ENCODE measurements around the gene RHEBL1. TPM values are rescaled to one million over a fixed set of nuclear protein-coding genes. Genes with fewer than 3 reads are reported as not detected.

Gene RHEBL1
- total RNA-seq, 1 experiment from 2014 or later, result 2.9 TPM

- BruUV-seq (replicated peaks), result no TSS peak
- Histone ChIP-seq H3K36me3 (ENCODE audit: low read depth) (0 out of 2 replicates have a peak, but pooled peaks cover 9% of the 10 kb centered on the region), H3F3A (ENCODE audit: insufficient read depth, low read depth) (peaks cover 14% of the 10 kb centered on the region; the same call in 1 of the 2 replicates), H3K9me3 (ENCODE audit: insufficient read depth, low read depth) (no peaks in the 10 kb centered on the region), H3K4me1 (replicated peaks; ENCODE audit: insufficient read depth) (no peaks in the 10 kb centered on the region), H2AFZ (no peak overlapping the region), H3K9me2 (ENCODE audit: insufficient read depth) (no peaks in the 10 kb centered on the region), H3K27me3 (ENCODE audit: insufficient read depth, low read depth) (no peaks in the 10 kb centered on the region), H3K79me2 (ENCODE audit: low read depth) (no peaks in the 10 kb centered on the region), H3K4me3 (no peak overlapping the region), H3K4me2 (no peak overlapping the region), H3K27ac (no peak overlapping the region), H4K20me1 (ENCODE audit: insufficient read depth) (no peaks in the 10 kb centered on the region; the same call in 1 of the 2 replicates)
- intact Hi-C loops (cut with micrococcal nuclease; ENCODE audit: unreplicated experiment), result no loop called here
- ChIA-PET POLR2A (ENCODE audit: unreplicated experiment) (no interaction called here), CTCF (no interaction called here)
- TF ChIP-seq CTCF (conservative IDR thresholded peaks at IDR 0.05) (no peak), EZH2 (IDR thresholded peaks at IDR 0.05; ENCODE audit: low read depth) (no peak)
- DNase-seq, result no peak
These were observed 43.7 kb downstream of the RHEBL1 start for GRCh38 chr12:49026101-49026500.

GRCh38 chr12:49025463-49025862 lies 44.3 kb downstream of the RHEBL1 start:
- TF ChIP-seq EZH2 (IDR thresholded peaks at IDR 0.05; ENCODE audit: low read depth), result no peak
- Histone ChIP-seq H3K79me2 (ENCODE audit: low read depth) (no peaks in the 10 kb centered on the region), H2AFZ (no peak overlapping the region), H3K4me1 (replicated peaks; ENCODE audit: insufficient read depth) (no peaks in the 10 kb centered on the region), H3K27me3 (ENCODE audit: insufficient read depth, low read depth) (no peaks in the 10 kb centered on the region), H3K4me3 (no peak overlapping the region), H3K4me2 (no peak overlapping the region), H3K27ac (no peak overlapping the region), H3F3A (ENCODE audit: insufficient read depth, low read depth) (peaks cover 14% of the 10 kb centered on the region; the same call in 1 of the 2 replicates), H4K20me1 (ENCODE audit: insufficient read depth) (no peaks in the 10 kb centered on the region; the same call in 1 of the 2 replicates), H3K36me3 (ENCODE audit: low read depth) (0 out of 2 replicates have a peak, but pooled peaks cover 9% of the 10 kb centered on the region), H3K9me2 (ENCODE audit: insufficient read depth) (no peaks in the 10 kb centered on the region), H3K9me3 (ENCODE audit: insufficient read depth, low read depth) (no peaks in the 10 kb centered on the region)
- CTCF ChIA-PET, result no interaction called here
- no TSS peak for BruUV-seq (replicated peaks)
- DNase-seq, result no peak
- intact Hi-C loops (cut with micrococcal nuclease; ENCODE audit: unreplicated experiment), result no loop called here
- POLR2A ChIA-PET (ENCODE audit: unreplicated experiment), result interaction anchor here (0.6 kb wide), 1 partner anchor 14 kb away, joined by 3 read pairs; no protein-coding TSS in a partner anchor

- no peak for DNase-seq
- Histone ChIP-seq H3K79me2 (ENCODE audit: low read depth) (no peaks in the 10 kb centered on the region), H3K36me3 (ENCODE audit: low read depth) (0 out of 2 replicates have a peak, but pooled peaks cover 9% of the 10 kb centered on the region), H3K27me3 (ENCODE audit: insufficient read depth, low read depth) (no peaks in the 10 kb centered on the region), H3K27ac (no peak overlapping the region), H4K20me1 (ENCODE audit: insufficient read depth) (no peaks in the 10 kb centered on the region; the same call in 1 of the 2 replicates), H3F3A (ENCODE audit: insufficient read depth, low read depth) (peaks cover 19% of the 10 kb centered on the region; the same call in 1 of the 2 replicates), H3K9me3 (ENCODE audit: insufficient read depth, low read depth) (no peaks in the 10 kb centered on the region), H3K9me2 (ENCODE audit: insufficient read depth) (no peaks in the 10 kb centered on the region), H2AFZ (no peak overlapping the region), H3K4me1 (replicated peaks; ENCODE audit: insufficient read depth) (peaks cover 2% of the 10 kb centered on the region; the same call in 1 of the 2 replicates), H3K4me2 (no peak overlapping the region), H3K4me3 (no peak overlapping the region)
- intact Hi-C loops (cut with micrococcal nuclease; ENCODE audit: unreplicated experiment), result no loop called here
- ChIA-PET CTCF (no interaction called here), POLR2A (ENCODE audit: unreplicated experiment) (no interaction called here)
- no peak for TF ChIP-seq EZH2 (IDR thresholded peaks at IDR 0.05; ENCODE audit: low read depth)
- TF ChIP-seq CTCF (conservative IDR thresholded peaks at IDR 0.05), result no peak
- BruUV-seq (replicated peaks), result no TSS peak
These were observed 45.2 kb downstream of the RHEBL1 start for GRCh38 chr12:49024543-49024942.

GRCh38 chr12:49023812-49024211 lies 46.0 kb downstream of the RHEBL1 start:
- Histone ChIP-seq H3K4me2 (no peak overlapping the region), H3K36me3 (ENCODE audit: low read depth) (0 out of 2 replicates have a peak, but pooled peaks cover 9% of the 10 kb centered on the region), H3K27ac (no peak overlapping the region), H3K9me2 (ENCODE audit: insufficient read depth) (no peaks in the 10 kb centered on the region), H3K4me1 (replicated peaks; ENCODE audit: insufficient read depth) (peaks cover 6% of the 10 kb centered on the region; the same call in 1 of the 2 replicates), H3F3A (ENCODE audit: insufficient read depth, low read depth) (peaks cover 26% of the 10 kb centered on the region; the same call in 1 of the 2 replicates), H2AFZ (no peak overlapping the region), H4K20me1 (ENCODE audit: insufficient read depth) (no peaks in the 10 kb centered on the region; the same call in 1 of the 2 replicates), H3K79me2 (ENCODE audit: low read depth) (no peaks in the 10 kb centered on the region), H3K27me3 (ENCODE audit: insufficient read depth, low read depth) (no peaks in the 10 kb centered on the region), H3K4me3 (no peak overlapping the region), H3K9me3 (ENCODE audit: insufficient read depth, low read depth) (no peaks in the 10 kb centered on the region)
- ChIA-PET POLR2A (ENCODE audit: unreplicated experiment) (no interaction called here), CTCF (no interaction called here)
- DNase-seq, result no peak
- BruUV-seq (replicated peaks), result no TSS peak
- TF ChIP-seq EZH2 (IDR thresholded peaks at IDR 0.05; ENCODE audit: low read depth) (no peak), CTCF (conservative IDR thresholded peaks at IDR 0.05) (no peak)
- intact Hi-C loops (cut with micrococcal nuclease; ENCODE audit: unreplicated experiment), result no loop called here
